OCI-LY3 (cell line): ENCODE results near the gene OR5D14.

Experiments
- H2AFZ ChIP-seq: fragments of 200-600, 300-600 bp; shearing (Covaris generic); 2 replicates; pipeline ENCODE4 v1.6.0; 2014; ENCODE audit warnings: antibody characterized with exemption, low read depth, low read length
- H3K27ac ChIP-seq: fragments of 200-600, 300-600 bp; sonication (generic); 2 replicates; pipeline ENCODE4 v1.5.1; 2014; ENCODE audit warnings: mild to moderate bottlenecking, low read length, moderate library complexity, mixed read lengths
- H3K27me3 ChIP-seq: fragments of 200-600, 300-600 bp; sonication (generic); 2 replicates; pipeline ENCODE4 v1.6.1; 2014; ENCODE audit warnings: low read depth, low read length, mixed read lengths
- H3K36me3 ChIP-seq: fragments of 200-600, 300-600 bp; sonication (generic); replicated peaks from 2 replicates; pipeline ENCODE3; 2014; ENCODE audit warnings: low read depth, low read length, mixed read lengths
- H3K4me1 ChIP-seq: fragments of 300-600, 200-600 bp; sonication (generic); 2 replicates; pipeline ENCODE4 v1.6.1; 2014; ENCODE audit warnings: low read length, mixed read lengths
- H3K4me2 ChIP-seq: fragments of 200-600, 300-600 bp; sonication (generic); 2 replicates; pipeline ENCODE4 v1.6.1; 2014; ENCODE audit warnings: low read length, mixed read lengths
- H3K4me3 ChIP-seq: fragments of 300-600, 200-600 bp; sonication (generic); 2 replicates; pipeline ENCODE4 v1.5.1; 2014; ENCODE audit warnings: antibody characterized with exemption, mild to moderate bottlenecking, low read length, moderate library complexity
- H3K79me2 ChIP-seq: fragments of 300-600, 200-600 bp; shearing (Covaris generic); 2 replicates; pipeline ENCODE4 v1.6.1; 2014; ENCODE audit warnings: mild to moderate bottlenecking, low read length, mixed read lengths
- H3K9ac ChIP-seq: fragments of 300-600, 200-600 bp; shearing (Covaris generic); 2 replicates; pipeline ENCODE4 v1.6.0; 2014; ENCODE audit warnings: mild to moderate bottlenecking, low read length, moderate library complexity
- H3K9me3 ChIP-seq: fragments of 200-600, 300-600 bp; shearing (Covaris generic); 2 replicates; pipeline ENCODE4 v1.6.1; 2014; ENCODE audit warnings: low read length, mixed read lengths; ENCODE audit not compliant: insufficient read depth
- H4K20me1 ChIP-seq: fragments of 200-600, 300-600 bp; sonication (generic); 2 replicates; pipeline ENCODE4 v1.6.1; 2016; ENCODE audit warnings: low read length, mixed read lengths; ENCODE audit not compliant: insufficient read depth
- EZH2phosphoT487 ChIP-seq: fragments of 200-600 bp; shearing (Covaris generic); IDR thresholded peaks from 2 replicates; pipeline ENCODE4 v1.6.1; 2018; ENCODE audit warnings: antibody characterized with exemption, mixed run types, low read depth
- TF ChIP-seq, protein P1 (sequence below): fragments of 200-600, 300-600 bp; sonication (generic); IDR thresholded peaks from 2 replicates; pipeline ENCODE4 v1.5.1; 2014; ENCODE audit warnings: antibody characterized with exemption, low read length, low read depth

Gene OR5D14

GRCh38 chr11:55806248-55806647 lies 10.9 kb downstream of the OR5D14 start:
- Histone ChIP-seq H3K4me1 (no peaks in the 10 kb centered on the region), H3K79me2 (no peaks in the 10 kb centered on the region), H3K4me2 (no peak overlapping the region), H3K27me3 (no peaks in the 10 kb centered on the region), H2AFZ (no peak overlapping the region), H3K4me3 (no peak overlapping the region), H3K9ac (no peak overlapping the region), H3K36me3 (no peaks in the 10 kb centered on the region), H3K27ac (no peak overlapping the region), H3K9me3 (no peaks in the 10 kb centered on the region), H4K20me1 (no peaks in the 10 kb centered on the region)
- TF ChIP-seq, protein P1, sequence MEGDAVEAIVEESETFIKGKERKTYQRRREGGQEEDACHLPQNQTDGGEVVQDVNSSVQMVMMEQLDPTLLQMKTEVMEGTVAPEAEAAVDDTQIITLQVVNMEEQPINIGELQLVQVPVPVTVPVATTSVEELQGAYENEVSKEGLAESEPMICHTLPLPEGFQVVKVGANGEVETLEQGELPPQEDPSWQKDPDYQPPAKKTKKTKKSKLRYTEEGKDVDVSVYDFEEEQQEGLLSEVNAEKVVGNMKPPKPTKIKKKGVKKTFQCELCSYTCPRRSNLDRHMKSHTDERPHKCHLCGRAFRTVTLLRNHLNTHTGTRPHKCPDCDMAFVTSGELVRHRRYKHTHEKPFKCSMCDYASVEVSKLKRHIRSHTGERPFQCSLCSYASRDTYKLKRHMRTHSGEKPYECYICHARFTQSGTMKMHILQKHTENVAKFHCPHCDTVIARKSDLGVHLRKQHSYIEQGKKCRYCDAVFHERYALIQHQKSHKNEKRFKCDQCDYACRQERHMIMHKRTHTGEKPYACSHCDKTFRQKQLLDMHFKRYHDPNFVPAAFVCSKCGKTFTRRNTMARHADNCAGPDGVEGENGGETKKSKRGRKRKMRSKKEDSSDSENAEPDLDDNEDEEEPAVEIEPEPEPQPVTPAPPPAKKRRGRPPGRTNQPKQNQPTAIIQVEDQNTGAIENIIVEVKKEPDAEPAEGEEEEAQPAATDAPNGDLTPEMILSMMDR, result no peak
- TF ChIP-seq EZH2phosphoT487, result no peak

DNA sequence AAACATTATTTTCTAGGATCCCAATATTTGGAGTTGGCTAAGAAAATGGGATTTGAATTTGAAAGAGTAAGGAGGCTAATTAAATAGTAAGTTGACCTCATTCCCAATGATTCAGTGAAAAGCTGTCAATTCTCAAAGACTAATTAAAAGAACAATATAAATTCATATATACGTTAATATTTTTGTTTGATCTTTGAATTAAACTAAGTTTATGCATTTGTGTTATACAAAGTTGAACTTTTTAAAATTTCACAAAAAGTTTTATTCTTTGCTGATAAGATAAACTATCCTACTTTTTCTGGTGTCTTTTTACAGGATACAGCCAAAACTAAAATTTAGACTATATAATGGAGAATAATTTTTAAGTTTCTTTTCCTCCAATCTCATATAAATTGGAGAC lies 15.7 kb downstream of the OR5D14 start, which contains the start of gene OR5L1:
Gene OR5L1, plus strand, starts transcription at position 301 of the 400 bp plus-strand sequence. CDS start 100 bp downstream, outside the sequence.
- Histone ChIP-seq H3K4me3 (no peak within 1 kb of the TSS), H2AFZ (no peak within 1 kb of the TSS), H3K9me3 (no peaks in the 10 kb centered on the region), H3K27ac (no peak within 1 kb of the TSS), H3K27me3 (no peaks in the 10 kb centered on the region), H3K79me2 (no peaks in the 10 kb centered on the region), H3K9ac (no peak within 1 kb of the TSS), H3K4me1 (no peaks in the 10 kb centered on the region), H4K20me1 (no peaks in the 10 kb centered on the region), H3K4me2 (no peak within 1 kb of the TSS), H3K36me3 (no peaks in the 10 kb centered on the region)
- TF ChIP-seq, protein P1, result no peak
- TF ChIP-seq EZH2phosphoT487, result no peak

DNA sequence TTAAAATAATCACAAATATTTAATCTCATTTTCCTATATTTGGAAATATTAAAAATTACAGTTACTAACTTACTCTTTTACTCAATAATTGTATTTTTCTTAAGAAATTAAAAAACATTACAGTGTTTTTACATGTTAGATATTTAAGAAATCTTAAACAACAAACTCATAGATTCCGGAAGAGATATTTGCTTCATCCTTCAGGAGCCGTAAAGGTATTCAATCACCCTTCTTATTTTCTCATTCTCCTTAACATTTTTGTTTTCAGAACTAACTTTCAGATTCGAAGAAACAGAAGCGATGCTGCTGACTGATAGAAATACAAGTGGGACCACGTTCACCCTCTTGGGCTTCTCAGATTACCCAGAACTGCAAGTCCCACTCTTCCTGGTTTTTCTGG lies 24.0 kb downstream of the OR5D14 start, which contains the start of gene OR5D18:
Gene OR5D18, plus strand, starts transcription at position 301 of the 400 bp plus-strand sequence. Its CDS starts 0 bp downstream, at position 301.
- Histone ChIP-seq H3K27me3 (no peaks in the 10 kb centered on the region), H3K27ac (no peak within 1 kb of the TSS), H3K4me1 (no peaks in the 10 kb centered on the region), H3K4me3 (no peak within 1 kb of the TSS), H3K36me3 (no peaks in the 10 kb centered on the region), H4K20me1 (no peaks in the 10 kb centered on the region), H3K79me2 (no peaks in the 10 kb centered on the region), H3K4me2 (no peak within 1 kb of the TSS), H3K9me3 (no peaks in the 10 kb centered on the region), H2AFZ (no peak within 1 kb of the TSS), H3K9ac (no peak within 1 kb of the TSS)
- TF ChIP-seq EZH2phosphoT487, result no peak
- TF ChIP-seq, protein P1, result no peak

DNA sequence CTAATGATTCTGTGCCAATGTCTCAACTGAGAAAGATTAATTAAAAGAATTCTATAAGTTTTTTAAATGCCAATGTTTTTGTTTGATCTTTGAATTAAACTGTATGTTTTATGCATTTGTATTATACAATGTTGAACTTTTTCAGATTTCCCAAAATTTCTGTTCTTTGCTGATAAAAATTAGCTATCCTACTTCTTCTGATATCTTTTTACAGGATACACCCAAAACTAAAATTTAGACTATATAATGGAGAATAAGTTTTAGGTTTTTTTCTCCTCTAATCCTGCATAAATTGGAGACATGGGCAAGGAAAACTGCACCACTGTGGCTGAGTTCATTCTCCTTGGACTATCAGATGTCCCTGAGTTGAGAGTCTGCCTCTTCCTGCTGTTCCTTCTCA lies 31.6 kb downstream of the OR5D14 start, which contains the start of gene OR5L2:
Gene OR5L2, plus strand, starts transcription at position 301 of the 400 bp plus-strand sequence. Its CDS starts 0 bp downstream, at position 301.
- Histone ChIP-seq H4K20me1 (no peaks in the 10 kb centered on the region), H3K4me1 (no peaks in the 10 kb centered on the region), H3K36me3 (no peaks in the 10 kb centered on the region), H3K9me3 (no peaks in the 10 kb centered on the region), H3K27me3 (no peaks in the 10 kb centered on the region), H3K79me2 (no peaks in the 10 kb centered on the region), H3K4me2 (no peak within 1 kb of the TSS), H3K27ac (no peak within 1 kb of the TSS), H3K9ac (no peak within 1 kb of the TSS), H2AFZ (no peak within 1 kb of the TSS), H3K4me3 (no peak within 1 kb of the TSS)
- no peak for TF ChIP-seq EZH2phosphoT487
- TF ChIP-seq, protein P1, result no peak
